GM10266 (cell line): ENCODE data around the gene E2F6.

Source experiments
- DNase-seq: peaks from one replicate; pipeline ENCODE4 v3.0.0; 2012; ENCODE audit errors: extremely low spot score
- TF ChIP-seq, protein P1 (sequence below): IDR thresholded peaks from 2 replicates; pipeline ENCODE4 v1.5.1; 2012; ENCODE audit warnings: mild to moderate bottlenecking, low read depth; ENCODE audit not compliant: control insufficient read depth, insufficient read depth; ENCODE audit errors: missing control alignments

Gene E2F6

DNA sequence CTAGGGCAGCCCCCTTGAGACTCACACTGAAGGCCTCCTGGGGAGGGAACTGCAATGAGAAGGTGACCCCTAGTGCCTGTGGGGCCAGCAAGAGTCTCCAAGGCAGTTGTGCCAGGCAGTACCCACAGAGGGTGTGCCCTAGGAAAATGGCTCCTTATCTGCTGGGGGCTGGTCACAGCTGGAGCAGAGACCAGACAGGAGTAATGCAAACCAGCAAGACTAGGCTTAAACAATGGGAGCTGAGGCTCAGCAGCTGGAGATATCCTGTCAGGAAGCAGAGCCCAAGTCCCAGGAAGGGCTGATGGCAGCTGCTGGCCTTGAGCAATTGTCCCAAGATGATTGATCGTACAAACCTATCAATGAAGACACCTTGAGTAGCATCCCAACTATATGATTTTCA is 26.8 kb upstream of the E2F6 start:
- no peak for DNase-seq
- TF ChIP-seq, protein P1, sequence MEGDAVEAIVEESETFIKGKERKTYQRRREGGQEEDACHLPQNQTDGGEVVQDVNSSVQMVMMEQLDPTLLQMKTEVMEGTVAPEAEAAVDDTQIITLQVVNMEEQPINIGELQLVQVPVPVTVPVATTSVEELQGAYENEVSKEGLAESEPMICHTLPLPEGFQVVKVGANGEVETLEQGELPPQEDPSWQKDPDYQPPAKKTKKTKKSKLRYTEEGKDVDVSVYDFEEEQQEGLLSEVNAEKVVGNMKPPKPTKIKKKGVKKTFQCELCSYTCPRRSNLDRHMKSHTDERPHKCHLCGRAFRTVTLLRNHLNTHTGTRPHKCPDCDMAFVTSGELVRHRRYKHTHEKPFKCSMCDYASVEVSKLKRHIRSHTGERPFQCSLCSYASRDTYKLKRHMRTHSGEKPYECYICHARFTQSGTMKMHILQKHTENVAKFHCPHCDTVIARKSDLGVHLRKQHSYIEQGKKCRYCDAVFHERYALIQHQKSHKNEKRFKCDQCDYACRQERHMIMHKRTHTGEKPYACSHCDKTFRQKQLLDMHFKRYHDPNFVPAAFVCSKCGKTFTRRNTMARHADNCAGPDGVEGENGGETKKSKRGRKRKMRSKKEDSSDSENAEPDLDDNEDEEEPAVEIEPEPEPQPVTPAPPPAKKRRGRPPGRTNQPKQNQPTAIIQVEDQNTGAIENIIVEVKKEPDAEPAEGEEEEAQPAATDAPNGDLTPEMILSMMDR: no peak

DNA sequence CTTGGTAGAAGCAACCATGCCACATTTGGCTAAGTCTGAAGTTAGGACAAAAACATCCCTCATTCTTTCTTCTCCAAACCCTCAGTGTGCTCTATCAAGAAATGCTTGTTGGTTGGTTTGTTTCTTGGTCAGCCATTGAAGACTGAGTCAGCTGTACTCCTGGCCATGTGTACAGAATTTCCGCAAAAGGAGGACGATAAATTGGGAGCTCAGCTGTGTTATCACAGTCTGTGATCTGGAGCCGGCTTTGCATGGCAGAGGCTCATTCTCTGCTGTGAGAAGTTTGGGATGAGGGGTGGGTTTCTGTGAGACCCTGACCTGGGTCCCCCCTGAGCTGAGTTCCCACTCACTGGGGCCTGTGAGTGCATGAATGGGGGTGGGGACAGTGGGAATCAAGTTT is 26.3 kb upstream of the E2F6 start:
- TF ChIP-seq, protein P1: no peak
- no peak for DNase-seq

DNA sequence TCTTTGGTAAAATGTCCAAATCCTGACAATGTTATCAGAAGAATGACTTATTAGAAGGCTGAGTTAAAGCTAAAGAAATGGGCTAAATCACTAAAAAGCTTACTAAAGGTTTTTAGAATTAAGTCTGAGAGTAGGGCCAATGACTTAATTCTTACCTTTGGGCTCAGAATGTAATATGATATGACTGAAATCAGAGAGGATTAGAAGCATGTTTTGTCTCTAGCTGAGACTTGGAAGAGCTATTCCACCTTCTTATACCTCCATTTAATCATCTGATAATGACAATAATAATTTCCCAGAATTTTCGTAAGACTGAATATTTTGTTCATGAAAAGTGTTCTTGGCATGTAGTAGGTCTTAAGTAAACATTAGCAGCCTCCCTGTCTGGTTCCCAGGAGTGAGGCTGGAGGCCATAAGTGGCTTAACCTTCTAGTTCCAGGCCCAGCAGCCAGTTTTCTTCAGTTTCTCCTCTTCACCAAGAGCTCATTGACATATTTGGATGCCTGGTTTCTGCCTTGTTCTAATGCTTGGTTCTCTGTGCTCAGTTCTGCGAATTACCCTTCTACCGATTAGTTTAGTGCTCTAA is 25.5 kb upstream of the E2F6 start:
- TF ChIP-seq, protein P1: no peak
- DNase-seq: no peak

DNA sequence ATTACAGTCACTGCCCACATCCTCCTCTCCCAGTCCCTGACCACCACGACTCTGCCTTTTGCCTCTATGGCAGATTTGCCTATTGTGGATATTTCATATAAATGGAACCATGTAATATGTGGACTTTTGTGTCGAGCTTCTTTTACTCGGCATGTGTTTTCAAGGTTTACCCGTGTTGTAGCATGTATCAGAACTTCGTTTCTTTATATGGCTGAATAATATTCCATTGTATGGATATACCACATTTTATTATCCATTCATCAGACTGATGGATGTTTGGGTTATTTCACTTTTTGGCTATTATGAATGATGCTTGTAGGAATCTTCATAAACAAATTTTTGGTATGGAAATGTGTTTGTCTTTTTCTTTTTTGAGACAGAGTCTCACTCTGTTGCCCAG is 24.2 kb upstream of the E2F6 start:
- no peak for DNase-seq
- TF ChIP-seq, protein P1: no peak

DNA sequence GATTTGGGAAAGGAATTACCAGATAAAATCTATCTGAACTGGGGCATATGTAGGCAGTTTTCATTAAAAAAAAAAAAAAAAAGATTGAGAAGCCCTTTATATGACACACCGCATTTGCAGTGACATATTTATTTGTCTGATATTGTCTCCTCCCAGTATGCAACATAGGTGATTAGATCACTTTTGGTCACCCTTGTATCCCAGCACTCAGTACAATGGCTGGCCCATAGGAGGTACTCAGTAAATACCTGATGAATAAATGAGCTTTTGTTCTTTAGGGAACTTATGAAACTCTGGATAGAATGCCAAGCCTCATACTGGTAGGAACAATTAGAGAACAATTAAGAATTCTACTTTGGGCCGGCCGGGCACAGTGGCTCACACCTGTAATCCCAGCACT is 22.8 kb upstream of the E2F6 start:
- no peak for DNase-seq
- TF ChIP-seq, protein P1: no peak

DNA sequence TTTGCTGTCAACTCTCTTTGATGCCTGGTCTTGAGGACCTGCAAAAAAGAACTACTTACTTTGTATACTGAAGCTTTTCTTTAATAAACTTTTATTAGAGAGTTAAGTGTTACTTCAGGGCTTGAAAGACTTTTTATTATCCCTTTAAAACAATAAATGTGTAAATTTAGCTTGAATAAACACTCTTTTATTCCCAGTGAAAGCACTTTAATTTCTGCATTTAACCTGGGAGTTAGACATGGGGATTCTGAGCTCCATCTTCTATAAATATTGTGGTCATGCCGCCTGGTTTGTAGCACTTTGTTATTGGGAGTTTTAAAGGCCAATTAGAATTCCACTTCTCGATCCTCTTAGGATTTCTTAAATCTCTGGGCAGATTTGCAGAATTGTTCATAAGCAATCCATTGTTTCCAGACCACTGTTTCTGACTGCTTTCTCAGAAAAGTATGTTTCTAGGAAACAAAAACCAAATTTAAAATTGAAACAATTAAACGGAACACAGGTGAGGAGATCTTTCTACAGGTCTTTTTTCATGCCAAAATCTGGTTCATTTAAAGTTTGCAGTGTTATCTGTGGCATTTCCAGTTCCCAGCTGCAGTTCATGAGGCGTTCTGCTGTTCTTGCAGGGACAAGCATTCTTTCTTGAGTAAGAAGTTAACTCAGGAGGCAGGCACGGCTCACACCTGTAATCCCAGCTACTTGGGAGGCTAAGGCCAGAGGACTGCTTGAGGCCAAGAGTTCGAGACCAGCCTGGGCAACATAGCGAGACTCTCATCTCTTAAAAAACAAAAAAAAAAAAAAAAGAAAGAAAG is 18.1 kb upstream of the E2F6 start:
- DNase-seq: no peak
- TF ChIP-seq, protein P1: no peak

DNA sequence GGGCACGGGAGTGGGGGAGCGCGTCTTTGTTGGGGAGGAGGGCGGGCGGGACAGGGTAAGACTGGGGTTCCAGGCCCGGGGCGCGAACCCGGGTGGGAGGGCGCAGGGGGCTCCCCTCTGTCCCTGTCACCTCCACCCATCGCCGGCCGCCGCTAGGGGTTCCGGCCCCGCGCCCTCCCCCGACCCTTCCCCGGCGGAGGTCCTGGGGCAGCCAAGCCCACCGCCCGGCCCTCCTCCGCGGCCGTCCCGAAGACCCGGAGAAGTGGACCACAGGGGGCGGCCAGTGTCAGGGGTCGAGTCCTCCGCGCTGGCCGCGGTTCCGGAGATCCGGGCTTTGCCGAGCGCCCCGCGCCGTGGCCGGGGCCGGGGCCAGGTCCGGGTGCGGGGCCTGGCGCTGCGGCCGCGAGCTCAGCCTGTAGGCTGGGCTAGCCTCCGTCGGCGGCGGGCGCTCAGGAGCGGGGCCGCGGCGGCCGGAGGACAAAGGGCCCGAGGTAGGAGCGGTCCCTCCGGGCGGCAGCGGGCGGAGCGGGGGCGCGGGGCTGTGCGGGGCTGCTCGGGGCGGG is 16.6 kb upstream of the E2F6 start:
- no peak for DNase-seq
- TF ChIP-seq, protein P1: no peak
